Measurements from ENCODE around the gene BPNT1. TPM values are rescaled to one million over a fixed set of nuclear protein-coding genes. Genes with fewer than 3 reads are reported as not detected.

BPNT1 gene
- total and polyA plus RNA-seq, 2 of the 8 experiments (the other 6 are each of a cell fraction or from before 2014, with no cell fraction given) = 13.2 to 16.3 TPM

DNA sequence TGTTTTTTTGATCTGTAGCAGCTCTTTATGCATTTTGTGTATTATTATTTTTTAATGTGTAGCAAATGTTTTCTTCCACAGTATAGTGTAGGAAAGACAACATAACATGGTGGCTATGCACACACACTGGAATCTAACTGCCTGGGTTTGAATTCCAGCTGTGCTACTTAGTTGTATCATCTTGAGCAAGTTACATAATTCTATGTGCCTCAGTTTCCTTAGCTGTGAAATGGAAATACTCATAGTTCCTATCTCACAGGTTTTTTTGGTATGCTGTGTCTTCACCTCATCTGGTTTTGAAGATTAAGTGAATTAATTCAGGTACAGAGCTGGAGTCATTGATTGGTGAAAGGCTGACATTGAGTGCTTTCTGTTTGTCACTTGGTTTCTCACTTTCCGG lies 3.1 kb upstream of the BPNT1 start (continued):
- TF ChIP-seq, protein P1, sequence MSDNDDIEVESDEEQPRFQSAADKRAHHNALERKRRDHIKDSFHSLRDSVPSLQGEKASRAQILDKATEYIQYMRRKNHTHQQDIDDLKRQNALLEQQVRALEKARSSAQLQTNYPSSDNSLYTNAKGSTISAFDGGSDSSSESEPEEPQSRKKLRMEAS (IDR thresholded peaks at IDR 0.05) = no peak
- TF ChIP-seq, protein P2, sequence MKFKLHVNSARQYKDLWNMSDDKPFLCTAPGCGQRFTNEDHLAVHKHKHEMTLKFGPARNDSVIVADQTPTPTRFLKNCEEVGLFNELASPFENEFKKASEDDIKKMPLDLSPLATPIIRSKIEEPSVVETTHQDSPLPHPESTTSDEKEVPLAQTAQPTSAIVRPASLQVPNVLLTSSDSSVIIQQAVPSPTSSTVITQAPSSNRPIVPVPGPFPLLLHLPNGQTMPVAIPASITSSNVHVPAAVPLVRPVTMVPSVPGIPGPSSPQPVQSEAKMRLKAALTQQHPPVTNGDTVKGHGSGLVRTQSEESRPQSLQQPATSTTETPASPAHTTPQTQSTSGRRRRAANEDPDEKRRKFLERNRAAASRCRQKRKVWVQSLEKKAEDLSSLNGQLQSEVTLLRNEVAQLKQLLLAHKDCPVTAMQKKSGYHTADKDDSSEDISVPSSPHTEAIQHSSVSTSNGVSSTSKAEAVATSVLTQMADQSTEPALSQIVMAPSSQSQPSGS (IDR thresholded peaks at IDR 0.05; ENCODE audit: low read length) = no peak
- TF ChIP-seq SIN3A (conservative IDR thresholded peaks at IDR 0.05 in 1 of 2, IDR thresholded peaks at IDR 0.05 in 1 of 2; ENCODE audit: low read depth in 1 of 2, low read length in 2 of 2) (no peak), SP4 (IDR thresholded peaks at IDR 0.05; ENCODE audit: low read length) (no peak), RBBP5 (IDR thresholded peaks at IDR 0.05; ENCODE audit: borderline replicate concordance, low read depth, low read length) (no peak), BCL11A (IDR thresholded peaks at IDR 0.05; ENCODE audit: low read depth in 2 of 2, low read length in 2 of 2) (no peak)
